Ovary (tissue), 9 donors: ENCODE results near the gene COL23A1. TPM values are rescaled to one million over a fixed set of nuclear protein-coding genes. Genes with fewer than 3 reads are reported as not detected.

Source experiments
- DNase-seq, 5 donors: peaks; one replicate each; pipeline ENCODE4 v3.0.0-alpha.2; 2019 to 2020
- H3K27ac ChIP-seq, 2 donors: fragments of 200-600 bp; one replicate each; pipeline versions ENCODE4 v1.5.1 to v1.8.0; 2019 to 2022
- H3K27me3 ChIP-seq: fragments of 200-600 bp; one replicate; pipeline ENCODE4 v1.8.0; 2022
- H3K36me3 ChIP-seq: fragments of 200-600 bp; sonication (generic); one replicate; pipeline ENCODE4 v1.5.1; 2019
- H3K4me1 ChIP-seq: one replicate; pipeline ENCODE4 v1.8.1; 2013; ENCODE audit warnings: mild to moderate bottlenecking, moderate library complexity; ENCODE audit not compliant: insufficient read depth
- H3K4me3 ChIP-seq: fragments of 200-600 bp; sonication (generic); one replicate; pipeline ENCODE4 v1.5.1; 2017
- H3K9me3 ChIP-seq, 2 donors: fragments of 200-600 bp in 1 of 2; sonication (generic) in 1 of 2; one replicate each; pipeline versions ENCODE4 v1.5.1 to v1.8.1; 2013 to 2019; ENCODE audit warnings: mild to moderate bottlenecking in 1 of 2, moderate library complexity in 1 of 2
- CTCF ChIP-seq, 3 donors: fragments of 450-650 bp in 2 of 3; fragments of 200-600 bp in 1 of 3; IDR thresholded peaks; one replicate each; pipeline versions ENCODE4 v1.5.1 to v1.8.0; 2016 to 2022; ENCODE audit warnings: antibody characterized with exemption in 3 of 3, mild to moderate bottlenecking in 1 of 3
- EP300 ChIP-seq: sonication (generic); formaldehyde crosslinking; IDR thresholded peaks from one replicate; pipeline ENCODE4 v1.6.1; 2017; ENCODE audit warnings: antibody characterized with exemption
- POLR2A ChIP-seq: fragments of 450-650 bp; IDR thresholded peaks from one replicate; pipeline ENCODE4 v1.6.1; 2017; ENCODE audit warnings: antibody characterized with exemption, mild to moderate bottlenecking, moderate library complexity
- WGBS, 3 donors: extraction: QIAGEN DNeasy Blood & Tissue Kit in 1 of 3; methylation state at CpG; one replicate each; pipeline versions ENCODE4 v1.1.5 to v1.1.7; 2013 to 2017; 5-methylcytosine and 5-hydroxymethylcytosine counted together
- intact Hi-C, 4 donors: fragments of 100-400 bp; cut with DNase I; formaldehyde crosslinking; loops; one replicate each; pipeline versions ENCODE4 v1.11.0 to v1.15.1; 2022 to 2023
- polyA plus RNA-seq, 2 donors: library from polyadenylated mRNA; stranded (reverse); fragments of 200-250 nt in 1 of 2; fragments of 350-450 nt in 1 of 2; fragmentation: Illumina TruSeq in 1 of 2; extraction: RNeasy Lipid Tissue Mini Kit (QIAGEN cat#74804) in 1 of 2; gene quantifications; one replicate each; pipeline ENCODE4 v1.2.3, GENCODE V29; 2013 to 2014
- total RNA-seq, 7 donors: library from RNA; depleted of rRNA in 2 of 7; stranded (reverse); fragments of >200 nt in 2 of 7; fragmentation: NEBNext Ultra II Directional in 3 of 7; extraction: Animal tissue kit (Norgen Biotek cat#: 25700) in 3 of 7; gene quantifications; one replicate each; pipeline versions ENCODE4 v1.1.0 to v1.2.4, GENCODE V29; 2016 to 2023
- donor health status: DM: no; HTN: no; CAD: no; lungs with moderate emphysema.
- donor health status: DM: no; HTN: no; CAD: no.
- donor health status: Bipolar disorder and iron deficiency.
- donor health status: DM: yes; HTN: yes; CAD: no.
- donor health status: DM: no; HTN: no; CAD: no.
- donor health status: DM: yes; HTN: yes; CAD: no.

Gene COL23A1
- total and polyA plus RNA-seq, 9 donors: 0.13 to 0.92 (median 0.39) TPM; not detected in 1

- H3K27ac ChIP-seq: no peak overlapping the region
- no peaks in the 10 kb centered on the region for H3K27me3 ChIP-seq
- DNase-seq: no peak
- H3K36me3 ChIP-seq: no peaks in the 10 kb centered on the region
- intact Hi-C loops: no loop called here
- TF ChIP-seq POLR2A (no peak), EP300 (no peak), CTCF (IDR thresholded peaks at IDR 0.05) (no peak)
- no peak overlapping the region for H3K4me3 ChIP-seq
- no peaks in the 10 kb centered on the region for H3K4me1 ChIP-seq
- H3K9me3 ChIP-seq: no peaks in the 10 kb centered on the region
- WGBS, 3 donors: 60 to 71% (median 70%) methylated on average over 13 of the region's 13 CpGs
Observed at GRCh38 chr5:178291161-178291561, 299.0 kb downstream of the COL23A1 start.

DNA sequence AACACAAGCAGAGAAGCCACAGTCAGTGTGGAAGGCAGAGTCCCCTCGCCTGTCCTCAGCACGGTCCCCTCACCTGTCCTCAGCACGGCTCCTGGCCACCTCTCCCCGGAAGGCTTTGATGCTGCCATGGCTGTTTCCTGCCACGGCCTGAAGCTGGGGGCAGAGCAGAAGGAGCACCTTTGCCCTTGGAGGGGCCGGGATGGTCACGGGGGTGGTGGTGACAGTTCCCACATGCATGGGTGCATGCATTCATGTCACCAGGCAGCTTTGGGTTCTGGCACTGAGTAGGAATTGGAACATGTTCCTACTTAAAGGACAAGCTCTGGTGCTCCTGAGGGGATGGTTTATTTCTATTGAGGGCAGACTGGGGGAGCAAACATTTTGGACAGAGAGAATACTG is 299.8 kb downstream of the COL23A1 start:
- DNase-seq: no peak
- H3K4me1 ChIP-seq: no peaks in the 10 kb centered on the region
- TF ChIP-seq POLR2A: no peak
- TF ChIP-seq EP300: no peak
- TF ChIP-seq CTCF (IDR thresholded peaks at IDR 0.05): no peak
- H3K27ac ChIP-seq: no peak overlapping the region
- no peaks in the 10 kb centered on the region for H3K36me3 ChIP-seq
- H3K4me3 ChIP-seq: no peak overlapping the region
- 87 to 91% (median 89%) methylated on average over 7 of the region's 7 CpGs for WGBS, 3 donors
- intact Hi-C loops: no loop called here
- H3K9me3 ChIP-seq: no peaks in the 10 kb centered on the region
- H3K27me3 ChIP-seq: no peaks in the 10 kb centered on the region

DNA sequence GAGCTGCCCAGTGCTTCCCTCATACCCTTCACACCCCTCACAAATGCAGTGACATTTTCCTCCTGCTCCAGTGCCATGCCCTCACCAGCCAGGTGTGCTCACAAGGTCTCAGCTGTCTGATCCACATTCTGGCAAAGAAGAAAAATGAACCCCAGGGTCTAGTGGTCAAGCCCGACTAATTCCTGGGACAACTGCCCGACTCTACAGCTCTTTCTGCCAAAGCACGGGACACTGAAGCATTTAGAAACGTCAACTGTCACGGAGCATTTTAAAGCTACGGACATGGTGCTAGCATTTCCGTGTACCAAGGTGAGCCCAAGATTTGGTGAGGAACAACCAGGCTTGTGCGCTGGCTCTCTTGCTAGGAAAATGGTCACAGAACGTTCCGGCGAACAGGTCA is 300.8 kb downstream of the COL23A1 start:
- no peaks in the 10 kb centered on the region for H3K4me1 ChIP-seq
- no peaks in the 10 kb centered on the region for H3K36me3 ChIP-seq
- no peaks in the 10 kb centered on the region for H3K27me3 ChIP-seq
- no peaks in the 10 kb centered on the region for H3K9me3 ChIP-seq
- no peak overlapping the region for H3K27ac ChIP-seq
- no peak for DNase-seq
- intact Hi-C loops: loop anchor here in 2 of 4 donors (10.0 kb wide), 2 partner anchors 165 to 265 kb away; no protein-coding TSS in a partner anchor
- TF ChIP-seq CTCF (IDR thresholded peaks at IDR 0.05): no peak
- no peak for TF ChIP-seq EP300
- no peak for TF ChIP-seq POLR2A
- 71 to 78% (median 73%) methylated on average over 11 of the region's 11 CpGs for WGBS, 3 donors
- H3K4me3 ChIP-seq: no peak overlapping the region

GRCh38 chr5:178288401-178289368 is 301.5 kb downstream of the COL23A1 start:
- no peak for DNase-seq
- no peak overlapping the region for H3K4me3 ChIP-seq
- intact Hi-C loops: loop anchor here in 2 of 4 donors (10.0 kb wide), 2 partner anchors 166 to 266 kb away; no protein-coding TSS in a partner anchor
- no peak overlapping the region for H3K27ac ChIP-seq
- no peak for TF ChIP-seq CTCF (IDR thresholded peaks at IDR 0.05)
- no peak for TF ChIP-seq POLR2A
- TF ChIP-seq EP300: no peak
- H3K9me3 ChIP-seq: no peaks in the 10 kb centered on the region
- no peaks in the 10 kb centered on the region for H3K36me3 ChIP-seq
- no peaks in the 10 kb centered on the region for H3K4me1 ChIP-seq
- WGBS, 3 donors: 51 to 55% (median 53%) methylated on average over 21 of the region's 21 CpGs
- H3K27me3 ChIP-seq: no peaks in the 10 kb centered on the region
